ENCODE results near the gene TEX261.
"Not testable (repeated sequence)": the region's sequence is repeated elsewhere in the genome, so short reads cannot be mapped to it uniquely, and the experiment has no call there.

- TF ChIP-seq ZNF274 (IDR thresholded peaks at IDR 0.05; ENCODE audit: low read depth, low read length); YY1 (IDR thresholded peaks at IDR 0.05; ENCODE audit: insufficient read depth, insufficient read length): not testable (repeated sequence)
These were observed 26.7 kb upstream of the TEX261 start for GRCh38 chr2:71021394-71021793.

Measured in NT2/D1 (cell line).